Smooth muscle cell (in vitro differentiated cells): Measurements from ENCODE around the gene NYAP2. TPM values are rescaled to one million over a fixed set of nuclear protein-coding genes. Genes with fewer than 3 reads are reported as not detected.

ENCODE experiments used
- DNase-seq: peaks from one replicate; lab custom pipeline; 2025; ENCODE audit not compliant: unreplicated experiment; lab: John Stamatoyannopoulos, UW
- H2AFZ ChIP-seq: fragments of 200-600 bp; sonication (generic); 2 replicates; pipeline ENCODE4 v1.6.0; 2016; ENCODE audit warnings: antibody characterized with exemption, low read depth, mild to moderate bottlenecking
- H3F3A ChIP-seq: fragments of 200-600 bp; sonication (generic); 2 replicates; pipeline ENCODE4 v1.6.0; 2017; ENCODE audit warnings: antibody characterized with exemption, low read depth
- H3K27ac ChIP-seq: fragments of 200-600 bp; sonication (generic); 2 replicates; pipeline ENCODE4 v1.5.1; 2016; ENCODE audit warnings: low read depth, mild to moderate bottlenecking
- H3K27me3 ChIP-seq: fragments of 200-600 bp; sonication (generic); 2 replicates; pipeline ENCODE4 v1.6.1; 2016; ENCODE audit warnings: low read depth, mild to moderate bottlenecking
- H3K36me3 ChIP-seq: fragments of 200-600 bp; sonication (generic); 2 replicates; pipeline ENCODE4 v1.5.1; 2016; ENCODE audit warnings: low read depth
- H3K4me1 ChIP-seq: fragments of 200-600 bp; sonication (generic); 2 replicates; pipeline ENCODE4 v1.5.1; 2016; ENCODE audit warnings: low read depth
- H3K4me2 ChIP-seq: fragments of 200-600 bp; sonication (generic); 2 replicates; pipeline ENCODE4 v1.6.0; 2016; ENCODE audit warnings: mild to moderate bottlenecking
- H3K4me3 ChIP-seq: fragments of 200-600 bp; sonication (generic); 2 replicates; pipeline ENCODE4 v1.5.1; 2016; ENCODE audit warnings: mild to moderate bottlenecking
- H3K79me2 ChIP-seq: fragments of 200-600 bp; sonication (generic); 2 replicates; pipeline ENCODE4 v1.6.0; 2016; ENCODE audit warnings: low read depth, mild to moderate bottlenecking
- H3K9ac ChIP-seq: fragments of 200-600 bp; sonication (generic); 2 replicates; pipeline ENCODE4 v1.6.0; 2016; ENCODE audit warnings: low read depth
- H3K9me3 ChIP-seq: fragments of 200-600 bp; sonication (generic); replicated peaks from 2 replicates; pipeline ENCODE4 v1.5.1; 2016; ENCODE audit warnings: low read depth
- H4K20me1 ChIP-seq: fragments of 200-600 bp; sonication (generic); 2 replicates; pipeline ENCODE4 v1.6.0; 2016; ENCODE audit warnings: low read depth
- WGBS: methylation state at CpG from one replicate; pipeline ENCODE4 v1.1.7; 2016; ENCODE audit warnings: low lambda C conversion rate; 5-methylcytosine and 5-hydroxymethylcytosine counted together
- polyA plus RNA-seq: library from polyadenylated mRNA; unstranded; fragments of >200 nt; fragmentation: Nextera tagmentation; extraction: Ambion mirVana; gene quantifications from 2 replicates; pipeline ENCODE4 v1.2.1, GENCODE V29; 2016
- total RNA-seq: library from RNA; depleted of rRNA; stranded (reverse); fragments of >200 nt; gene quantifications from 2 replicates; pipeline ENCODE4 v1.2.3, GENCODE V29; 2014
- TF ChIP-seq, protein P1 (sequence below): fragments of 200-600 bp; sonication (generic); IDR thresholded peaks from 2 replicates; pipeline ENCODE4 v1.5.1; 2017; ENCODE audit warnings: borderline replicate concordance, mild to moderate bottlenecking, antibody characterized with exemption; ENCODE audit not compliant: insufficient read depth, poor library complexity, severe bottlenecking

NYAP2 gene
- total and polyA plus RNA-seq, 2 experiments from 2014 or later = not detected

DNA sequence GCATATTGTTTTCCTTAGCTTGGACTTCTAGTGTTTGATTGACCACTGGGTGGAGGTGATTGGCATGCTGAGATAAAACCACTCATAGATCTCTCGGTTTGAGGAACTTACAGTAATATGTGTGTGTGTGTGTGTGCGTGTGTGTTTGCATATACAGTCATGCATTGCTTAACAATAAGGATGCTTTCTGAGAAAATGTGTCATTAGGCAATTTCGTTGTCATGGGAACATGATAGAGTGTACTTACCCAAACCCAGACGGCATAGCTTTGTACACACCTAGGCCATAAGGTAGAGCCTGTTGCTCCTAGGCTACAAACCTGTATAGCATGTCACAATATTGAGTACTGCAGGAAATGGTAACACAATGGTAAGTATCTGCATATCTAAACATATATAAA, 167.3 kb downstream of the NYAP2 start:
- H3K36me3 ChIP-seq = no peaks in the 10 kb centered on the region
- H3K4me3 ChIP-seq = no peak overlapping the region
- no peak overlapping the region for H2AFZ ChIP-seq
- no peak overlapping the region for H3K9ac ChIP-seq
- 89% methylated on average over 4 of the region's 4 CpGs for WGBS
- H4K20me1 ChIP-seq = no peaks in the 10 kb centered on the region
- TF ChIP-seq, protein P1, sequence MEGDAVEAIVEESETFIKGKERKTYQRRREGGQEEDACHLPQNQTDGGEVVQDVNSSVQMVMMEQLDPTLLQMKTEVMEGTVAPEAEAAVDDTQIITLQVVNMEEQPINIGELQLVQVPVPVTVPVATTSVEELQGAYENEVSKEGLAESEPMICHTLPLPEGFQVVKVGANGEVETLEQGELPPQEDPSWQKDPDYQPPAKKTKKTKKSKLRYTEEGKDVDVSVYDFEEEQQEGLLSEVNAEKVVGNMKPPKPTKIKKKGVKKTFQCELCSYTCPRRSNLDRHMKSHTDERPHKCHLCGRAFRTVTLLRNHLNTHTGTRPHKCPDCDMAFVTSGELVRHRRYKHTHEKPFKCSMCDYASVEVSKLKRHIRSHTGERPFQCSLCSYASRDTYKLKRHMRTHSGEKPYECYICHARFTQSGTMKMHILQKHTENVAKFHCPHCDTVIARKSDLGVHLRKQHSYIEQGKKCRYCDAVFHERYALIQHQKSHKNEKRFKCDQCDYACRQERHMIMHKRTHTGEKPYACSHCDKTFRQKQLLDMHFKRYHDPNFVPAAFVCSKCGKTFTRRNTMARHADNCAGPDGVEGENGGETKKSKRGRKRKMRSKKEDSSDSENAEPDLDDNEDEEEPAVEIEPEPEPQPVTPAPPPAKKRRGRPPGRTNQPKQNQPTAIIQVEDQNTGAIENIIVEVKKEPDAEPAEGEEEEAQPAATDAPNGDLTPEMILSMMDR = no peak
- no peak overlapping the region for H3K27ac ChIP-seq
- no peaks in the 10 kb centered on the region for H3K79me2 ChIP-seq
- H3K27me3 ChIP-seq = no peaks in the 10 kb centered on the region
- no peaks in the 10 kb centered on the region for H3K4me1 ChIP-seq
- no peaks in the 10 kb centered on the region for H3K9me3 ChIP-seq
- no peak for DNase-seq
- H3K4me2 ChIP-seq = no peak overlapping the region
- H3F3A ChIP-seq = no peaks in the 10 kb centered on the region

DNA sequence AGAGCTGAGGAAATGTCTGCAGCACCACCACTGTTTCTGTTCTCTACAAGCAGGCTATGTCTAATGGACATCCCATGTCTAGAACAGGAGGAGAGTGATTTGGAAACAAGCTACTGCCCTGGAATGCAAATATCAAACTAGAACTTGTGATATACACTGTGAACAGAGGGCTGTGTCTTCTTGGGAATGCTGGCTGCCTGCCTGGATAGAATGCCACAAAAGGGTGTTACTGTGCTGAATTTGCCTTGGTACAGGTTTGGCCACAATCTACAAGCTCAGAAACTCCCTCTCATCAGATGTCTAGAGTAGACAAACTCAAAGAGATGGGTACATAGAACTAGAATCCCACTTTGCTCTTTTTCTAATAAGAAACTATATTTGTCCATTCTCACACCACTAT, 170.5 kb downstream of the NYAP2 start:
- Histone ChIP-seq H3K4me2 (no peak overlapping the region), H3K4me1 (no peaks in the 10 kb centered on the region), H4K20me1 (no peaks in the 10 kb centered on the region), H3K4me3 (no peak overlapping the region), H3F3A (no peaks in the 10 kb centered on the region), H3K9ac (no peak overlapping the region), H3K9me3 (no peaks in the 10 kb centered on the region), H3K36me3 (no peaks in the 10 kb centered on the region), H2AFZ (no peak overlapping the region), H3K27ac (no peak overlapping the region), H3K27me3 (no peaks in the 10 kb centered on the region), H3K79me2 (no peaks in the 10 kb centered on the region)
- DNase-seq = no peak
- TF ChIP-seq, protein P1 = no peak

DNA sequence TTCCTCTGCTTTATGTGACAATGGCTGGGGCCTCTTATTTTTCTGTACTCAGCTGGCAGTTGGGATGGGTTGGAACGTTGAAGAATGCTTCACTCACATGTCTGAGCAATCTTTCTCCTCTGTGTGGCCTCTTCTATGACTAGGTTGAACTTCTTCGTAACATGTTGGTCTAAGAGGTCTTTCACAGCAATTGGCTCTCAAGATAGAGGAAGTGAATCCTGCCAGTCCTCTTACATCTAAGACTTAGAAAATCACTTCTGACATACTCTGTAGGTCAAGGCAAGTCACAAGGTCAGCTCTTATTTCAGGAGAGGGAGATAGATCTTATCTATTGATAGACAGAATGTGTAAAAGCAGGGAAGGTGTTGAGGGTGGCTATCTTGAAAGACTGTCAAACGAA, 174.1 kb downstream of the NYAP2 start:
- no peak overlapping the region for H3K4me3 ChIP-seq
- TF ChIP-seq, protein P1 = no peak
- H4K20me1 ChIP-seq = no peaks in the 10 kb centered on the region
- H3K9ac ChIP-seq = no peak overlapping the region
- no peaks in the 10 kb centered on the region for H3K27me3 ChIP-seq
- H3K9me3 ChIP-seq = no peaks in the 10 kb centered on the region
- no peak overlapping the region for H2AFZ ChIP-seq
- no peaks in the 10 kb centered on the region for H3F3A ChIP-seq
- 80% methylated on average over 3 of the region's 3 CpGs for WGBS
- no peak overlapping the region for H3K4me2 ChIP-seq
- no peaks in the 10 kb centered on the region for H3K4me1 ChIP-seq
- DNase-seq = no peak
- no peaks in the 10 kb centered on the region for H3K36me3 ChIP-seq
- H3K79me2 ChIP-seq = no peaks in the 10 kb centered on the region
- no peak overlapping the region for H3K27ac ChIP-seq

DNA sequence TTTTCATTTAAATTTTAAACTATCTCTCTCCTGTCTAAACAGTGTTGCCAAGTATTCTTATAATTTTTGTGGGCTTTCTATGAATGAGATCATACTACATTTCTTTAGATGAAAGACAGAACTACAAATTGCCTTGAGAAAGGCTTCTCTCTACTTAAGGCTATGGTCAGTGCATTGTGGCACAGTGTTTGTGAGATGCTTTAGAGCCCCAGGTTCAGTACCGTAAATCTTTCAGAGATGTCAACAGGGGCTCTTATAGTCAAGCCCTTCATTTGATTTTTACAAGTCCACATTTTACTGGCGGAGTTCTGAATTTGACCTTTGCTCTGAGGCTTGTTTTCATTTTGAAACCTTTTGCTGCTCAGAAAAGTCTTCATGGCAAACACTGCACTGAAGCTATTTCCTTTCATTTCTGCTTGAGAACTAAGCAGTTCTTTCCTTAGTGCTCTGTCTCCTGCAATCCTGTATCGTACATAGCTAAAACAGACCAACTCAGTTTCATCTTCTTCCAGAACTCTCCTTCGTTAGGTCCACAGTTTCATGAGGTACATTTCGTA, 175.2 kb downstream of the NYAP2 start:
- H3K4me1 ChIP-seq = no peaks in the 10 kb centered on the region
- no peaks in the 10 kb centered on the region for H4K20me1 ChIP-seq
- WGBS = 76% methylated on average over 5 of the region's 5 CpGs
- no peaks in the 10 kb centered on the region for H3K79me2 ChIP-seq
- no peak overlapping the region for H2AFZ ChIP-seq
- no peaks in the 10 kb centered on the region for H3K36me3 ChIP-seq
- DNase-seq = no peak
- no peak overlapping the region for H3K27ac ChIP-seq
- H3K9me3 ChIP-seq = no peaks in the 10 kb centered on the region
- no peak overlapping the region for H3K9ac ChIP-seq
- no peak overlapping the region for H3K4me3 ChIP-seq
- no peak overlapping the region for H3K4me2 ChIP-seq
- H3F3A ChIP-seq = no peaks in the 10 kb centered on the region
- TF ChIP-seq, protein P1 = no peak
- no peaks in the 10 kb centered on the region for H3K27me3 ChIP-seq
